Measurements from ENCODE around the gene JCAD.

- TF ChIP-seq ZNF274 (IDR thresholded peaks at IDR 0.05; ENCODE audit: insufficient read depth, insufficient read length) (no peak), CTCF (IDR thresholded peaks at IDR 0.05 in 2 of 3, conservative IDR thresholded peaks at IDR 0.05 in 1 of 3; ENCODE audit: control insufficient read depth in 2 of 3, extremely low read depth in 1 of 3, insufficient read depth in 1 of 3, low read depth in 3 of 3, low read length in 3 of 3) (no peak), POLR2A (IDR thresholded peaks at IDR 0.05; ENCODE audit: low read depth, low read length) (no peak), KAT2A (conservative IDR thresholded peaks at IDR 0.05; ENCODE audit: control insufficient read depth, low read depth, low read length) (no peak), YY1 (IDR thresholded peaks at IDR 0.05; ENCODE audit: low read depth, low read length) (no peak), RCOR1 (conservative IDR thresholded peaks at IDR 0.05; ENCODE audit: low read depth, low read length) (no peak), CHD1 (IDR thresholded peaks at IDR 0.05; ENCODE audit: low read depth, low read length) (no peak), MAX (IDR thresholded peaks at IDR 0.05; ENCODE audit: low read depth, low read length) (no peak), EZH2 (IDR thresholded peaks at IDR 0.05; ENCODE audit: borderline replicate concordance, control insufficient read depth, low read depth, low read length) (no peak)
Observed at GRCh38 chr10:30056767-30057355, 2.5 kb downstream of the JCAD start.

All from GM12878 (cell line).